ENCODE measurements around the gene ULBP3.
"Not testable (repeated sequence)": the region's sequence is repeated elsewhere in the genome, so short reads cannot be mapped to it uniquely, and the experiment has no call there.

The ULBP3 gene

DNA sequence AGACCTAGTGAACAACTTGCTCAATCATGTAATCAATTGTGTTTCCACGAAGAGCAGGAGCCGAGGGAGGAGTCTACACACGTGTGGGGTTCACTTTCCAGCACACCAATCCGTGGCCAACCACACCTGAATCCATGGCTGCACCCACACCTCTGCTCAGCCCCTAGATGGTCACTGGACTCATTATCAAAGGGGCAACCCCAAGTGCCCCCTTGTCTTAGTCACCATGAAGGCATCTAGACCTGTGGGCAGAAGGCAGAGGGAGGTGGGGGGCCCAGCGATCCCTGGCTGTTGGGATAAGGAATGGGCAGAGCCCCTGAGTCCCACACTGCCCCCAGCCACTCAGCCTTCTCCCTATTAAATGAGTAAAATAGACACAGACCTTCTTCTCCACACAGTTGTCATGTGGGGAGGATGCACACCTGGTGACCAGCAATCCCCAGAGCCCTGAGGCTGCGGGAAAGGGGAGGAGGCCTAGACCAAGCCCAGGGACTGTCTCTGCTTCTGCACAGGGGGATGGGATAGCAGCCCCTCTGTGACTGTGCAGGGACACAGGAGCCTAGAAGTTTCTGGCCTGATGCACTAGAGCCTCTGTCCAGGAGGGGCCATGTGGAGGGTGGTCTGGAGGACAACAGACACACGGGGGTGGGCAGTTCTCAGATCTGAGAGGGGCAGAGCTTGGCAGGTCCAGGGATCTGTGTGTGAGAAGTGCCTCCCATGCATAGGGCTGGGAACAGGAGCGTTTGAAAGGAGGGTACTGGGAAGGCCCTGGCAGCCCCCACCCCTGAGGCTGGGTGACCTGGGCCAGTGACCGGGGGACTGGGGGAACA is 41.7 kb downstream of the ULBP3 start:
- Histone ChIP-seq H3K9me3 (ENCODE audit: severe bottlenecking) (no peaks in the 10 kb centered on the region), H3K4me3 (ENCODE audit: low read depth, low read length) (no peak overlapping the region), H3K36me3 (no peaks in the 10 kb centered on the region), H3K27ac (no peak overlapping the region), H3K27me3 (ENCODE audit: insufficient read depth, low read depth, severe bottlenecking) (peaks cover 72% of the 10 kb centered on the region)
- no peak for DNase-seq
- no peak for TF ChIP-seq CTCF (IDR thresholded peaks at IDR 0.05; ENCODE audit: low read depth, low read length)

DNA sequence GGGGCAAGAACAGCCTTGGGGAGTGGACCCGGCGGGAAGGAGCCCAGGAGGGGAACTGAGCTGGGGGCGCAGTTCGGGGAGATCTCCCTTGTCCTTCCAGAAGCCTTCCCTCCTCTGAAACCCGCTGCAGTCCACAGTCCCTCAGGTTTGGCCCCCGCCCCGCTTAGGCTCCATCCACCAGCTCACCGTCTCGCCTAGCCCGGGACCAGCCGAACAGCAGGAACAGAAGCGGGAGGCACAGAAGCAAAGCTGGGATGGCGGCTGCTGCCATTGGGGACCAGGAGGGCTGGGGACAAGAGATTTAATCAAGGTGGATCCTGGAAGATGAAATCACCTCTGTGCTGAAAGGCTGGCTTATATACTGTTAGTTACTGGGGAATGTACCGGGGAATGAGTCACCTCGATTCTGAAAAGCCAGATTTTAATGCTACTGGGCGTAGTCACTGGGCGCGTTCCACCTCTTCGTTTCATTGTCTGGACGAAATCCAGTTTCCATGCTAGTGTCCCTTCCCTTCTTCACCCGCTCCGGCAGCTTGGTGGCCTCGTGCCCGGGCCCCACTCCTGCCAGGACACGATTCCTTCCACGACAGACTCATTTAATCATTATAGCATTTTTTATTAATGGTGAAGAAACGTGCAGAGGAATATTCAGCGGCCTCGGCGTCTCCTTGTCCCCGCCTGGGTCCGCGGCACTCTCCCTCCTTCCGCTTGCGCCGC is 43.6 kb downstream of the ULBP3 start, which contains the start of gene RAET1L:
Gene RAET1L, minus strand, starts transcription at position 332 of the 717 bp plus-strand sequence. Its CDS starts 61 bp downstream, at position 271.
- no peak within 1 kb of the TSS for H3K27ac ChIP-seq
- H3K9me3 ChIP-seq (ENCODE audit: severe bottlenecking), result no peaks in the 10 kb centered on the region
- TF ChIP-seq CTCF (IDR thresholded peaks at IDR 0.05; ENCODE audit: low read depth, low read length), result no peak
- no peak for DNase-seq
- no peak within 1 kb of the TSS for H3K4me3 ChIP-seq (ENCODE audit: low read depth, low read length)
- H3K36me3 ChIP-seq, result no peaks in the 10 kb centered on the region
- peaks cover 56% of the 10 kb centered on the region for H3K27me3 ChIP-seq (ENCODE audit: insufficient read depth, low read depth, severe bottlenecking)

DNA sequence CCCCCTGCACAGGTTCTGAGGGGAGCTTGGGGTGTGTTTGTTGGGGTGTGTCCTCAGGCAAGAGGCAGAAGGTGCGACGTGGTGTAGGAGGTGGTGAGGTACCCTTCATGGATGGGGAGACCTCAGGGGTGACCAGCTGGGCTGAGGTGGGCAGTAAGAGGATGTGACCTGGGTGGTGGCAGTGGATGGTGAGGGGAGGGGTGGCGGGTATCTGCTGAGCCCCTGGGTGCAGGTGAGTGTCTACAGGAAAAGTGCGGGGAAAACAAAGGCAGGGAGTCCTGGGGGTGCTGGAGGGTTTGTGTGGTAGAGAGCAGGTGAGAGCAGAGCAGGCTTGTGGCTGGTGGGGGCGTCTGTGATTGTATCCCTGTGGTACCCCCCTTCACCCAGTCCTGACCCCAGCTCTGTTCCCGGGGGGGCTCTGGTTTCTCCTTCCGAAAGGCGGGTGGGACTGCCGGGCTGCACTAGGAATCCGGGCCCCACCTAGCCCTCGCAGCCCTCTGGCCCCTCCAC is 44.2 kb downstream of the ULBP3 start:
- Histone ChIP-seq H3K36me3 (no peaks in the 10 kb centered on the region), H3K27ac (no peak overlapping the region), H3K4me3 (ENCODE audit: low read depth, low read length) (no peak overlapping the region), H3K27me3 (ENCODE audit: insufficient read depth, low read depth, severe bottlenecking) (peaks cover 50% of the 10 kb centered on the region), H3K9me3 (ENCODE audit: severe bottlenecking) (no peaks in the 10 kb centered on the region)
- DNase-seq, result no peak
- no peak for TF ChIP-seq CTCF (IDR thresholded peaks at IDR 0.05; ENCODE audit: low read depth, low read length)

- H3K36me3 ChIP-seq; H3K27ac ChIP-seq; DNase-seq; H3K4me3 ChIP-seq (ENCODE audit: low read depth, low read length); H3K9me3 ChIP-seq (ENCODE audit: severe bottlenecking): not testable (repeated sequence)
- H3K27me3 ChIP-seq (ENCODE audit: insufficient read depth, low read depth, severe bottlenecking), result peaks cover 48% of the 10 kb centered on the region
Measured at GRCh38 chr6:150024021-150024420, 44.9 kb downstream of the ULBP3 start.

GRCh38 chr6:150021870-150022269 is 47.1 kb downstream of the ULBP3 start:
- not testable (repeated sequence) for H3K36me3 ChIP-seq; H3K9me3 ChIP-seq (ENCODE audit: severe bottlenecking); H3K27ac ChIP-seq; H3K4me3 ChIP-seq (ENCODE audit: low read depth, low read length); DNase-seq
- H3K27me3 ChIP-seq (ENCODE audit: insufficient read depth, low read depth, severe bottlenecking), result peaks cover 41% of the 10 kb centered on the region

GRCh38 chr6:150018846-150019580 is 49.9 kb downstream of the ULBP3 start:
- H3K27ac ChIP-seq, result no peak overlapping the region
- H3K36me3 ChIP-seq, result no peaks in the 10 kb centered on the region
- no peaks in the 10 kb centered on the region for H3K9me3 ChIP-seq (ENCODE audit: severe bottlenecking)
- peaks cover 37% of the 10 kb centered on the region for H3K27me3 ChIP-seq (ENCODE audit: insufficient read depth, low read depth, severe bottlenecking)
- H3K4me3 ChIP-seq (ENCODE audit: low read depth, low read length), result no peak overlapping the region
- DNase-seq, result no peak
- no peak for TF ChIP-seq CTCF (IDR thresholded peaks at IDR 0.05; ENCODE audit: low read depth, low read length)

GRCh38 chr6:150017186-150017521 is 51.8 kb downstream of the ULBP3 start:
- H3K27me3 ChIP-seq (ENCODE audit: insufficient read depth, low read depth, severe bottlenecking), result peaks cover 45% of the 10 kb centered on the region
- DNase-seq; H3K27ac ChIP-seq; H3K36me3 ChIP-seq; H3K9me3 ChIP-seq (ENCODE audit: severe bottlenecking); H3K4me3 ChIP-seq (ENCODE audit: low read depth, low read length): not testable (repeated sequence)

Data from WERI-Rb-1 (cell line).